Progenitor cell of endocrine pancreas (in vitro differentiated cells): ENCODE results near the gene ZNF804B. TPM values are rescaled to one million over a fixed set of nuclear protein-coding genes. Genes with fewer than 3 reads are reported as not detected.

Experiments
- DNase-seq: peaks from one replicate; pipeline ENCODE4 v3.0.0; 2021; ENCODE audit warnings: low spot score; ENCODE audit not compliant: unreplicated experiment
- H3K27ac Mint-ChIP-seq: 2 replicates; pipeline ENCODE4 v1.8.0; 2021; ENCODE audit warnings: mild to moderate bottlenecking, moderate library complexity, mixed read lengths
- H3K27me3 Mint-ChIP-seq: 2 replicates; pipeline ENCODE4 v1.8.0; 2021; ENCODE audit warnings: mixed read lengths
- H3K36me3 Mint-ChIP-seq: 2 replicates; pipeline ENCODE4 v1.8.0; 2022; ENCODE audit warnings: mixed read lengths; ENCODE audit not compliant: insufficient read depth
- H3K4me1 Mint-ChIP-seq: 2 replicates; pipeline ENCODE4 v1.8.0; 2021; ENCODE audit warnings: low read depth, mixed read lengths
- H3K4me3 Mint-ChIP-seq: 2 replicates; pipeline ENCODE4 v1.8.0; 2021; ENCODE audit warnings: low read depth, mild to moderate bottlenecking, moderate library complexity, mixed read lengths
- H3K9me3 Mint-ChIP-seq: 2 replicates; pipeline ENCODE4 v1.8.0; 2021; ENCODE audit warnings: low read depth, mixed read lengths
- CTCF ChIP-seq: fragments of 200-600 bp; sonication (generic); IDR thresholded peaks from one replicate; pipeline ENCODE4 v1.5.0; 2021; ENCODE audit warnings: antibody characterized with exemption, mild to moderate bottlenecking; ENCODE audit not compliant: unreplicated experiment
- total RNA-seq: library from RNA; stranded (reverse); gene quantifications from 2 replicates; pipeline ENCODE4 v1.2.1, GENCODE V29; 2021

Gene ZNF804B
- total RNA-seq, 1 donor from 2014 or later = not detected

- H3K4me3 Mint-ChIP-seq = no peak overlapping the region
- no peaks in the 10 kb centered on the region for H3K4me1 Mint-ChIP-seq
- no peaks in the 10 kb centered on the region for H3K36me3 Mint-ChIP-seq
- no peaks in the 10 kb centered on the region for H3K9me3 Mint-ChIP-seq
- TF ChIP-seq CTCF = no peak
- DNase-seq = no peak
- H3K27me3 Mint-ChIP-seq = no peaks in the 10 kb centered on the region
- no peak overlapping the region for H3K27ac Mint-ChIP-seq
These were observed 268.8 kb downstream of the ZNF804B start for GRCh38 chr7:89028319-89028718.

GRCh38 chr7:89029864-89030263, 270.4 kb downstream of the ZNF804B start:
- Mint-ChIP-seq H3K4me1 (no peaks in the 10 kb centered on the region), H3K9me3 (no peaks in the 10 kb centered on the region), H3K36me3 (no peaks in the 10 kb centered on the region), H3K27ac (no peak overlapping the region), H3K27me3 (no peaks in the 10 kb centered on the region), H3K4me3 (no peak overlapping the region)
- TF ChIP-seq CTCF = no peak
- no peak for DNase-seq

- Mint-ChIP-seq H3K4me1 (no peaks in the 10 kb centered on the region), H3K36me3 (no peaks in the 10 kb centered on the region), H3K27ac (no peak overlapping the region)
These were observed 281.7 kb downstream of the ZNF804B start for GRCh38 chr7:89041240-89041639.

GRCh38 chr7:89042940-89043339, 283.4 kb downstream of the ZNF804B start:
- Mint-ChIP-seq H3K27ac (no peak overlapping the region), H3K4me1 (no peaks in the 10 kb centered on the region), H3K27me3 (no peaks in the 10 kb centered on the region), H3K9me3 (peaks cover 9% of the 10 kb centered on the region), H3K36me3 (no peaks in the 10 kb centered on the region), H3K4me3 (no peak overlapping the region)
- TF ChIP-seq CTCF = no peak
- DNase-seq = no peak

More at GRCh38 chr7:89041240-89041639, 281.7 kb downstream of the ZNF804B start:
- Mint-ChIP-seq H3K9me3 (peaks cover 9% of the 10 kb centered on the region), H3K4me3 (no peak overlapping the region), H3K27me3 (no peaks in the 10 kb centered on the region)
- TF ChIP-seq CTCF = no peak
- DNase-seq = no peak

GRCh38 chr7:89049043-89049442, 289.5 kb downstream of the ZNF804B start:
- Mint-ChIP-seq H3K36me3 (no peaks in the 10 kb centered on the region), H3K9me3 (peaks cover 9% of the 10 kb centered on the region), H3K27ac (no peak overlapping the region), H3K4me3 (no peak overlapping the region), H3K4me1 (no peaks in the 10 kb centered on the region), H3K27me3 (no peaks in the 10 kb centered on the region)
- DNase-seq = no peak
- no peak for TF ChIP-seq CTCF
